Mesothelial cell of epicardium (in vitro differentiated cells): ENCODE data around the gene RNLS. TPM values are rescaled to one million over a fixed set of nuclear protein-coding genes. Genes with fewer than 3 reads are reported as not detected.

Source experiments
- DNase-seq, 2 experiments: peaks; one replicate each; pipeline ENCODE4 v3.0.0; 2021; ENCODE audit warnings: low spot score in 2 of 2; ENCODE audit not compliant: unreplicated experiment in 2 of 2
- H3K27ac Mint-ChIP-seq: 2 replicates; pipeline ENCODE4 v1.8.0; 2021; ENCODE audit warnings: mixed read lengths
- H3K27me3 Mint-ChIP-seq: 2 replicates; pipeline ENCODE4 v1.8.0; 2021; ENCODE audit warnings: low read depth, mixed read lengths
- H3K36me3 Mint-ChIP-seq: 2 replicates; pipeline ENCODE4 v1.8.0; 2021; ENCODE audit warnings: mixed read lengths
- H3K4me1 Mint-ChIP-seq: 2 replicates; pipeline ENCODE4 v1.8.0; 2021; ENCODE audit warnings: mixed read lengths
- H3K4me3 Mint-ChIP-seq: 2 replicates; pipeline ENCODE4 v1.8.0; 2021; ENCODE audit warnings: mild to moderate bottlenecking, moderate library complexity, mixed read lengths
- H3K9me3 Mint-ChIP-seq: 2 replicates; pipeline ENCODE4 v1.8.0; 2021; ENCODE audit warnings: mixed read lengths
- total RNA-seq: library from RNA; stranded (reverse); gene quantifications from 3 replicates; pipeline ENCODE4 v1.2.1, GENCODE V29; 2021
- TF ChIP-seq, protein P1 (sequence below): fragments of 200-600 bp; sonication (generic); IDR thresholded peaks from one replicate; pipeline ENCODE4 v1.5.0; 2021; ENCODE audit warnings: antibody characterized with exemption; ENCODE audit not compliant: unreplicated experiment

RNLS gene
- total RNA-seq, 1 donor from 2014 or later: 9.4 TPM

DNA sequence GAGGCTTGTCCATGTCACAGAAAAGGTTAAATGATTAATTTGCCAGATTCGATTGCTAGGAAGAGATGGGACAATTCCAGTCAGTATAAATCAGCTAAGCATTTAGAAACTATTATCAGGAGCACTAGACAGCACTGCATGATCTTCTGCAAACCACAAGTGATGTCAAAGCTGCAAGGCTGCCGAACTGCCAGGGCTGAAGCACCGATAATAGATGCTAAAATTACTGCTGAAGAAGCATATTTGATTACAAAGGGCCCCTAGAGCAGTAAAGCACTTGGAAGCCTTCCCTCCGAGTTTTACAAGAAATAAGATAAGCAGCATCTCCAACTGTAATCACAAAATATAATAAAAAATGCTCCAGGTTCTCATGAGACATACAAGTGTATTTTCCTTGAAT lies 40.6 kb downstream of the RNLS start:
- no peak overlapping the region for H3K4me3 Mint-ChIP-seq
- no peaks in the 10 kb centered on the region for H3K9me3 Mint-ChIP-seq
- no peak overlapping the region for H3K27ac Mint-ChIP-seq
- H3K4me1 Mint-ChIP-seq: peaks cover 63% of the 10 kb centered on the region
- no peaks in the 10 kb centered on the region for H3K36me3 Mint-ChIP-seq
- TF ChIP-seq, protein P1, sequence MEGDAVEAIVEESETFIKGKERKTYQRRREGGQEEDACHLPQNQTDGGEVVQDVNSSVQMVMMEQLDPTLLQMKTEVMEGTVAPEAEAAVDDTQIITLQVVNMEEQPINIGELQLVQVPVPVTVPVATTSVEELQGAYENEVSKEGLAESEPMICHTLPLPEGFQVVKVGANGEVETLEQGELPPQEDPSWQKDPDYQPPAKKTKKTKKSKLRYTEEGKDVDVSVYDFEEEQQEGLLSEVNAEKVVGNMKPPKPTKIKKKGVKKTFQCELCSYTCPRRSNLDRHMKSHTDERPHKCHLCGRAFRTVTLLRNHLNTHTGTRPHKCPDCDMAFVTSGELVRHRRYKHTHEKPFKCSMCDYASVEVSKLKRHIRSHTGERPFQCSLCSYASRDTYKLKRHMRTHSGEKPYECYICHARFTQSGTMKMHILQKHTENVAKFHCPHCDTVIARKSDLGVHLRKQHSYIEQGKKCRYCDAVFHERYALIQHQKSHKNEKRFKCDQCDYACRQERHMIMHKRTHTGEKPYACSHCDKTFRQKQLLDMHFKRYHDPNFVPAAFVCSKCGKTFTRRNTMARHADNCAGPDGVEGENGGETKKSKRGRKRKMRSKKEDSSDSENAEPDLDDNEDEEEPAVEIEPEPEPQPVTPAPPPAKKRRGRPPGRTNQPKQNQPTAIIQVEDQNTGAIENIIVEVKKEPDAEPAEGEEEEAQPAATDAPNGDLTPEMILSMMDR: no peak
- DNase-seq: no peak
- H3K27me3 Mint-ChIP-seq: no peaks in the 10 kb centered on the region

DNA sequence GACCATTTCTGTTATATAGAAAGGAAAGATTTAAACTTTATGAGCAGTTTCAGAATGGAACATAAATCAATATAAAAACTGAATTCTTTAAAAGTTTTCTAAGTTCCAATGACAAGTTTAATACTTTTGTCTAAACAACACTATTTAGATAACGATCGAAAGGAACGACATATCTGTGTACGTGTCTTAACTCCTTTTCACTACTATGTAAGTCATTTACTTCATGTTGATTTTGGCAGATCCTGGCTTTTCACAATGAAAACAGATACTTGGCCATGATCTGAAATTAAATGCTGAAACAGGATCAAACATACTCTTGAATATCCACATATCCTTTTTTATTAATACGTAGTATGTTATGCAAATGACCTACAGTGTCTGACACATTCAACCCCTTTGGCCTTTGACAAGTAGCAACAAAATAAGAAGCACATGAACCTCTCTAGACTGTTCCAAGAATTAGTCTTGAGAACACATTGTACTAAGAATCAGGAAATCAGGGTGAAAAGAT lies 41.9 kb downstream of the RNLS start:
- Mint-ChIP-seq H3K27me3 (no peaks in the 10 kb centered on the region), H3K36me3 (no peaks in the 10 kb centered on the region), H3K4me3 (no peak overlapping the region), H3K4me1 (peaks cover 64% of the 10 kb centered on the region), H3K27ac (peak overlapping the region; percentile 90), H3K9me3 (no peaks in the 10 kb centered on the region)
- TF ChIP-seq, protein P1: no peak
- DNase-seq: no peak

DNA sequence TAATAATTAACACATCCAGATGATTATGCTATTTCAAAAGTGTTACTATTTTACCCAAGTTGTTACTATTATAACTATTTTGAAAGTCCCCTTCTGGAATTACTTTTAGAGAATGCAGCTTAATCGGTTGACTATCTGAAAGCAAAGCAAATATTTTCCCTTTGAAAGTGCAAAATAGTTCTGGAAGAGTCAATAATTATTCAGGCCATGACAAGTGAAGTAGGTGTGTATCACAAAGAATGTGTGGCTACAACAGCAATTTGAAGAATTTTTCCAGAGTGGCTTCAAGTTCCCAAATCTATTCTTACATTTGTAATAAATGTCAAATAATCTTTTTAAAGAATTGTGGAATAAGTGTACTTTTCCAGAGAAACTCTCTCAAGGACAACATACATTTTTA lies 42.8 kb downstream of the RNLS start:
- Mint-ChIP-seq H3K4me3 (no peak overlapping the region), H3K9me3 (no peaks in the 10 kb centered on the region), H3K27ac (no peak overlapping the region), H3K27me3 (no peaks in the 10 kb centered on the region), H3K4me1 (peaks cover 64% of the 10 kb centered on the region), H3K36me3 (no peaks in the 10 kb centered on the region)
- TF ChIP-seq, protein P1: no peak
- DNase-seq: no peak

DNA sequence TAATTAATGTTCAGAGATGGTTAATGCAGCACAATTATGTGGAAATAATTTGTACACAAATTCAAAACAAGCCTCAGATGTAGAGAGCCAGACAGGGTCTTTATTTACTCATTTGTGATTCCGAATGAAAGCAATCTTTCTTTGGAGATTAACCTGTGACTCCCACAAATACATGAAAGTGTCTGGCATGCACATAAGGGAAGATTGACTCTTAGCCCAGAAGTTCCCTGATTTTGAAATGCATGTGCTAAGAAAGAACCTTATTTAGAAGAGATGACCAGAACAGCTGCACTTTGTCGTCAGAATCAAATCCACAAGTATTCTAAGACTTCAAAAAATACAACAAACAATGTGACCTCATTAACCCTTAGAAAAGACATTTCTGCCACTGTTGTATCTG lies 45.1 kb downstream of the RNLS start:
- no peak for DNase-seq
- no peaks in the 10 kb centered on the region for H3K9me3 Mint-ChIP-seq
- no peaks in the 10 kb centered on the region for H3K36me3 Mint-ChIP-seq
- TF ChIP-seq, protein P1: no peak
- no peak overlapping the region for H3K4me3 Mint-ChIP-seq
- no peak overlapping the region for H3K27ac Mint-ChIP-seq
- no peaks in the 10 kb centered on the region for H3K27me3 Mint-ChIP-seq
- peaks cover 45% of the 10 kb centered on the region for H3K4me1 Mint-ChIP-seq

DNA sequence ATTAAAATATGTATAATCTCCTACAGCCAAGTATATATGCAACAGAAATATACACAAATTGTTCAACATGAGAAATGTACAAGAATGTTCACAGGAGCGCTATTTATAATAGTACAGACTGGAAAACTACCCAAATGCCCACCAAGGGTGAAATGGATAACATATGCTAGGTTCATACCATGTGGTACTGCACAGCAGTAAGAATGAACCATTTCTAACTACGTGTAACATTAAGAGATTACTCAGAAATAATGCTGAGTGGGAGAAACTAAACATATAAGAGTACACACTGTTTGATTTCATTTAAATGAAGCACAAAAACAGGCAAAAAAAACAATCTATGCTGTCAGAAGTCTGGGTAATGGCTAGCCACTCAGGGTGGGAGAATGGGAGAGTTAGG lies 45.8 kb downstream of the RNLS start:
- Mint-ChIP-seq H3K4me3 (no peak overlapping the region), H3K27me3 (no peaks in the 10 kb centered on the region), H3K4me1 (peaks cover 38% of the 10 kb centered on the region), H3K27ac (peak overlapping the region; percentile 2), H3K9me3 (no peaks in the 10 kb centered on the region), H3K36me3 (no peaks in the 10 kb centered on the region)
- TF ChIP-seq, protein P1: no peak
- no peak for DNase-seq

DNA sequence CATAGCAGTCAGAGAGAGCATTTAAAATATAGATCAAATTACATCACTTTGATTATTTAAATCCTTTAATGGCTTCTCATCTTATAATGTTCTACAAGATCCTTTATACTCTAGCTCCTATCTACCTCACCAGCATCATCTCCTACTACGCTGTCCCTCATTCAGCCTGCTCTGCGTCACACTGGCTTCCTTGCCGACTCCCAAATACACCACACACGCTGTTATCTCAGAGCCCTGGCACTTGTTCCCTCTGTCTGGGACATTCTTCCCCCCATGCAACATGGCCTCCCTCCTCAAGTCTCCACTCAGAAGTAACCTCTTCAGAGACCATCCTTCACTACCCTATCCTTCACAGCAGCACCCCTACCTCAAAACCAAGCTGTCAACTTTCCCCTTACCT lies 46.7 kb downstream of the RNLS start:
- Mint-ChIP-seq H3K27me3 (no peaks in the 10 kb centered on the region), H3K9me3 (no peaks in the 10 kb centered on the region), H3K27ac (no peak overlapping the region), H3K4me1 (peaks cover 32% of the 10 kb centered on the region), H3K4me3 (no peak overlapping the region), H3K36me3 (no peaks in the 10 kb centered on the region)
- TF ChIP-seq, protein P1: no peak
- no peak for DNase-seq
